Stimulated activated CD8-positive, alpha-beta memory T cell treated with anti-CD3 and anti-CD28 coated beads, Interleukin-15, amount 100 ng/mL, for 24 hours (primary cell): ENCODE data around the gene SPHKAP.
"Not testable (repeated sequence)": the region's sequence is repeated elsewhere in the genome, so short reads cannot be mapped to it uniquely, and the experiment has no call there.

Experiments
- DNase-seq: peaks from one replicate; pipeline ENCODE4 v3.0.0-alpha.2; 2020; ENCODE audit warnings: low read depth

The SPHKAP gene, protein sequence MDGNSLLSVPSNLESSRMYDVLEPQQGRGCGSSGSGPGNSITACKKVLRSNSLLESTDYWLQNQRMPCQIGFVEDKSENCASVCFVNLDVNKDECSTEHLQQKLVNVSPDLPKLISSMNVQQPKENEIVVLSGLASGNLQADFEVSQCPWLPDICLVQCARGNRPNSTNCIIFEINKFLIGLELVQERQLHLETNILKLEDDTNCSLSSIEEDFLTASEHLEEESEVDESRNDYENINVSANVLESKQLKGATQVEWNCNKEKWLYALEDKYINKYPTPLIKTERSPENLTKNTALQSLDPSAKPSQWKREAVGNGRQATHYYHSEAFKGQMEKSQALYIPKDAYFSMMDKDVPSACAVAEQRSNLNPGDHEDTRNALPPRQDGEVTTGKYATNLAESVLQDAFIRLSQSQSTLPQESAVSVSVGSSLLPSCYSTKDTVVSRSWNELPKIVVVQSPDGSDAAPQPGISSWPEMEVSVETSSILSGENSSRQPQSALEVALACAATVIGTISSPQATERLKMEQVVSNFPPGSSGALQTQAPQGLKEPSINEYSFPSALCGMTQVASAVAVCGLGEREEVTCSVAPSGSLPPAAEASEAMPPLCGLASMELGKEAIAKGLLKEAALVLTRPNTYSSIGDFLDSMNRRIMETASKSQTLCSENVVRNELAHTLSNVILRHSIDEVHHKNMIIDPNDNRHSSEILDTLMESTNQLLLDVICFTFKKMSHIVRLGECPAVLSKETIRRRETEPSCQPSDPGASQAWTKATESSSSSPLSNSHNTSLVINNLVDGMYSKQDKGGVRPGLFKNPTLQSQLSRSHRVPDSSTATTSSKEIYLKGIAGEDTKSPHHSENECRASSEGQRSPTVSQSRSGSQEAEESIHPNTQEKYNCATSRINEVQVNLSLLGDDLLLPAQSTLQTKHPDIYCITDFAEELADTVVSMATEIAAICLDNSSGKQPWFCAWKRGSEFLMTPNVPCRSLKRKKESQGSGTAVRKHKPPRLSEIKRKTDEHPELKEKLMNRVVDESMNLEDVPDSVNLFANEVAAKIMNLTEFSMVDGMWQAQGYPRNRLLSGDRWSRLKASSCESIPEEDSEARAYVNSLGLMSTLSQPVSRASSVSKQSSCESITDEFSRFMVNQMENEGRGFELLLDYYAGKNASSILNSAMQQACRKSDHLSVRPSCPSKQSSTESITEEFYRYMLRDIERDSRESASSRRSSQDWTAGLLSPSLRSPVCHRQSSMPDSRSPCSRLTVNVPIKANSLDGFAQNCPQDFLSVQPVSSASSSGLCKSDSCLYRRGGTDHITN (N-terminal part only)

DNA sequence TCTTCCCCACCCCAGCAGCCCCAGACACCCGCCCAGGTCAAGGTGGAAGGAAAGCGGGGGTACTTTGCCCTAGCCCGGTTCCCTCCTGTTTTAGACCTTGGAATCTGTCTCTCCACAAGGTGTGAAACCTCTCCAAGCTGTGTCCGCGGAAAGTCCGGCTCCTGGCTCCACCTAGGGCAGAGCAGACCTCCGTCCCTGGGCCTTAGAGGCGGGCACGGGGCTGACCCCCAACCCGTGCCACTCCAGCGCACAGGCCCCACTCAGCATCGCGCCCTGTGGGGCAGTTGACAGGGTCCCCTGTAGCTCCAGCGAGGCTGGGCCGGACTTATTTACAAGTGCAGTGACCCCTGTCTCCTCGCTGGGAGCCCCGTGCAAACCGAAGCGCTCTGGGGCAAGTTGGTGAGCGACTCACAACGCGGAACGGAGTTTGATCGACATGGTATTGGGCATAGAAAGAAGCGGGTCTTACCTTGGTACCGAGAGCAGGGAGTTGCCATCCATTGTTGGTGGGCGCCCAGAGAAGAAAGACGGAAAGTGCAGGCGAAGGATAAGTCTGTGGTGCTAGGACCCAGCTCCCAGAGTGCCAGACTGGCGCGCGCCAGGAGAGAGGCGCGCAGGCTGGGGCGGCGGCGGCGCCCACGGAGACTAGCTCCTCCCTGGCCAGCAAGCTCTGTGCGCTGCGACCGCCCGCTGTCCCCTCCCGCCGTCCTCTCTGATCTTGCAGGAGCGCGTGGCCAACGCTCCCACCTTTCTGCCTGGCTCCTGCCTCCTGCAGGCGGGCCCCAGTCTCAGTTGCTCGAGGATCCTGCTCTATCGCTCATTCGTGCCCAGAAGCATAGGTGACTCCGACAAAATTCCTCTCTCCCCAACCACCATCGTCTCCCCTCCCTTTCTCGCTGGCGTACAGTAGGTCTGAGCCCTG is at the start of gene SPHKAP:
Gene SPHKAP, minus strand, starts transcription at position 590 of the 922 bp plus-strand sequence. Its CDS starts 89 bp downstream, at position 501.
- no peak for DNase-seq

DNA sequence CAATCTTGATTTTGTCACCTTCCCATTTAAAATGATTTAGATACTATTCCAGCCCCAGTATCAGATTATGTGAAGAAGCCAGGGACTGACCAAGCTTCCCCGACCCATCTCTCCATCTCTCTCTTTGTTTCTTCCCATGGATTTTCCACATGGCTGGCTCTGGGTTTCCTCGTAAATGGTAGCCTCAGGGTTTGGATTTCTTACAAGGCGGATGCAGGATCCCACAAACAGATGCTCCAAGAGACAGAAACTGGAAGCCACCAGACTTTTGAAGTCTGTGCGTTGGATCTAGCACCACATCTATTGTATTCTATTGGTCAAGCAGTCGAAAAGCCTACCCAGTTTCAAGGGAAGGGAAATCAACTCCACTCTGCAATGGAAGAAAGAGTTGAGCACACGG is 46.0 kb upstream of the SPHKAP start:
- no peak for DNase-seq

GRCh38 chr2:228224410-228224809 is 42.9 kb upstream of the SPHKAP start:
- DNase-seq = no peak

- not testable (repeated sequence) for DNase-seq
These were observed 37.1 kb upstream of the SPHKAP start for GRCh38 chr2:228218593-228218992.

GRCh38 chr2:228197504-228197903 is 16.0 kb upstream of the SPHKAP start:
- no peak for DNase-seq

- DNase-seq = no peak
These were observed 1.0 kb downstream of the SPHKAP start for GRCh38 chr2:228180181-228181097.

DNA sequence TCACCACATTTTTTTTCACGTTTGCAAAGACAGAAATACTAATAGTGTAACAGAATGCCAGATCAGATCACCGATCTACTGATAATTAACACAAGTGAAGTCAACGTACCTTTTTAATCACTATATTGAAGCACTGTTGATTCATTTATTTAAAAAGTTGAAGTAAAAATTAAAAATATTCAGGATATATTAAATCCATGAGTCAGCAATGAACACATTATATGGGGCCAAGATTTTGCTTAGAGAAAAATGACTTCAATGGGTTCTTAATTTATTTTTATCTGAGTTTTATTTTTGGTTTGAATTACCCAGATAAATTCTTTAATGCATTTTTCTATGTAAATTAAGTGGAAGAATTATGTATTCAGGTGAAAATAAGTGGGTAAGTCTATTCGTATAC is 14.2 kb downstream of the SPHKAP start:
- DNase-seq = no peak

GRCh38 chr2:228164718-228165117 is 16.8 kb downstream of the SPHKAP start:
- DNase-seq = no peak

DNA sequence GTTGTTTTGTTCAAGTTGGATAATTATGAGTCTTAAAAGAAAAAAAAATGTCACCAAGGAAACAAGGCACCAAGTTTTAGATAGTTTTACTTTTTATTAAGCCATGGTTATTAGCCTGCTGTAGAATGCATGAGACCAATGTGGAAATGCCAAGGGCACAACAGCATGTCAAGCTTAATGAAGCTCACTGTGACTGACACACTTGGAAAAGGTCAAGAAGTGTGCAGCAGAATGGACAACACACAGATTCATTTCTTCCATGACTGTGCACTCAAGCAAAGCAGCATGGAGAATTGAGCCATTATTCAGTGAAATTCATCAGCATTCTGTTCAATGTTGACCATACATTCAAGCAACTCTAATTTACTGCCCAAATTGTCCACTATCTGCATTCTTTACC is 23.6 kb downstream of the SPHKAP start:
- DNase-seq = no peak

GRCh38 chr2:228144961-228145360 is 36.5 kb downstream of the SPHKAP start:
- no peak for DNase-seq

GRCh38 chr2:228140934-228141528 is 40.5 kb downstream of the SPHKAP start:
- no peak for DNase-seq

GRCh38 chr2:228136027-228136426 is 45.5 kb downstream of the SPHKAP start:
- no peak for DNase-seq

GRCh38 chr2:228135300-228135699 is 46.2 kb downstream of the SPHKAP start:
- DNase-seq = no peak

DNA sequence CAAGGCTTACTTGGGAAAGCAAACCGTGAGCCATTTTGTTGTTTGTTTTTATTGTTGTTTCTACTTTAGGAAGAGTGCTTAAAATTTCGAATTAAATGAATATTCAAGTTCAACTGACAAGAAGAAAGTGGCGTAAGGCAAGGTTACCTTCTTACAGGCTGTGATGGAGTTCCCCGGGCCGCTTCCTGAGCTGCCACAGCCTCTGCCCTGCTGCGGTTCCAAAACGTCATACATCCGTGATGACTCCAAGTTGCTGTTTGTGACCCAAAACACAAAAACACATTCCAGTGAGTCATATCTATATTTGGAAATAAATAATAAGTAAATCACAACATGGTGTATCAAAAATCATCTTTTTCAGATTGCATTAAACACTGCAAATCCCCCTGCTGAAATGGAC is 49.7 kb downstream of the SPHKAP start:
- DNase-seq = no peak

- DNase-seq = no peak
These were observed 55.1 kb downstream of the SPHKAP start for GRCh38 chr2:228126401-228126800.

- DNase-seq = no peak
These were observed 62.5 kb downstream of the SPHKAP start for GRCh38 chr2:228118940-228119339.

GRCh38 chr2:228107846-228108245 is 73.6 kb downstream of the SPHKAP start:
- DNase-seq = no peak

DNA sequence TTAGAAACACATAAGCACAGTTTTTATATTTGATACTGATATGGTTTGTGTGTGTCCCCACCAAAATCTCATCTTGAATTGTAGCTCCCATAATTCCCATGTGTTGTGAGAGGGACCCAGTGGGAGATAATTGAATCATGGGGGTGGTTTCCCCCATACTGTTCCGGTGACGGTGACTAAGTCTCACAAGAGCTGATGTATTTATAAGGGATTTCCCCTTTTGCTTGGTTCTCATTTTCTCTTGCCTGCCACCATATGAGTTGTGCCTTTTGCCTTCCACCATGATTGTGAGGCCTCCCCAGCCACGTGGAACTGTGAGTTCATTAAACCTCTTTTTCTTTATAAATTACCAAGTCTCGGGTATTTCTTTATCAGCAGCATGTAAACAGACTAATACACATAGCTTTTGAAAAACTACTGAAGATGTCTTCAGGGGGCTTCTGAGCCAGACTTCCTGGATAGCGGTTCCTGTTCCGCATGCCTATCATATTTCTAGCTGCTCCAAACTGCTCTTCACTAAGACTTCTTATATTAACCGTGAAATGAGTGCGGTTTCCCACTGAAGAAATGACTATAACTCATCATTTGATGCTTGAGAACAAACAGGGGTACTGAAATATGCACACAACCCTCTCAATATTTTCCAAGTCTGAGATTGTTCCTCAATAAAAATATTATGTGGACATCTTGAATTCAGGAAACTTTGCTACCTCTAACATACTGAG is 75.8 kb downstream of the SPHKAP start:
- no peak for DNase-seq

DNA sequence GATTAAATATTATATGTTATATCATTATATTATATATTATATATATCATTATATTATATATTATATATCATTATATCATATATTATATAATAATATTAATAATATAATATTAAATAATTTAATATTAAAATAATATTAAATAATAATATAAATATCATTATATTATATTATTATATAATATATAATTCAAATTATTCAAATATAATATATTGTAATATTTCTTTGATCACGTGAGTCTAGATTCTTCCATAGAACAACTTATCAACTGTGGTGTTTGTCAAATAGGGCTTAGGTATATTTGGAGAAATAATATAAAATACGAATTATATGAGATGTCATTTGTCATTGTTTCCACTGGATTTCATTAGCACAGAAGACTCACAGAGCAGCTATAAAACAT is 77.3 kb downstream of the SPHKAP start:
- DNase-seq = no peak
